ENCODE data around the gene EEIG2. TPM values are rescaled to one million over a fixed set of nuclear protein-coding genes. Genes with fewer than 3 reads are reported as not detected.

EEIG2 gene
- total RNA-seq, 1 donor, result 23.7 TPM

GRCh38 chr1:108592030-108592759, 32.3 kb downstream of the EEIG2 start:
- H3K4me3 ChIP-seq (ENCODE audit: low read depth, low read length), result no peak overlapping the region
- DNase-seq (ENCODE audit: low read depth), result no peak
- TF ChIP-seq CTCF (IDR thresholded peaks at IDR 0.05; ENCODE audit: insufficient read depth, low read depth, low read length), result no peak

GRCh38 chr1:108593448-108593847, 33.5 kb downstream of the EEIG2 start:
- no peak for TF ChIP-seq CTCF (IDR thresholded peaks at IDR 0.05; ENCODE audit: insufficient read depth, low read depth, low read length)
- DNase-seq (ENCODE audit: low read depth), result no peak
- no peak overlapping the region for H3K4me3 ChIP-seq (ENCODE audit: low read depth, low read length)

GRCh38 chr1:108595507-108595906, 35.6 kb downstream of the EEIG2 start:
- no peak for TF ChIP-seq CTCF (IDR thresholded peaks at IDR 0.05; ENCODE audit: insufficient read depth, low read depth, low read length)
- H3K4me3 ChIP-seq (ENCODE audit: low read depth, low read length), result no peak overlapping the region
- peak; percentile 32 for DNase-seq (ENCODE audit: low read depth)

GRCh38 chr1:108597041-108597440, 37.1 kb downstream of the EEIG2 start:
- TF ChIP-seq CTCF (IDR thresholded peaks at IDR 0.05; ENCODE audit: insufficient read depth, low read depth, low read length), result no peak
- DNase-seq (ENCODE audit: low read depth), result no peak
- no peak overlapping the region for H3K4me3 ChIP-seq (ENCODE audit: low read depth, low read length)

- no peak for DNase-seq (ENCODE audit: low read depth)
- no peak overlapping the region for H3K4me3 ChIP-seq (ENCODE audit: low read depth, low read length)
- TF ChIP-seq CTCF (IDR thresholded peaks at IDR 0.05; ENCODE audit: insufficient read depth, low read depth, low read length), result no peak
Observed at GRCh38 chr1:108598340-108598739, 38.4 kb downstream of the EEIG2 start.

- no peak for DNase-seq (ENCODE audit: low read depth)
- TF ChIP-seq CTCF (IDR thresholded peaks at IDR 0.05; ENCODE audit: insufficient read depth, low read depth, low read length), result no peak
- no peak overlapping the region for H3K4me3 ChIP-seq (ENCODE audit: low read depth, low read length)
Observed at GRCh38 chr1:108600504-108600903, 40.6 kb downstream of the EEIG2 start.

All from fibroblast of villous mesenchyme (primary cell).